ENCODE data around the gene UBE2O. TPM values are rescaled to one million over a fixed set of nuclear protein-coding genes. Genes with fewer than 3 reads are reported as not detected.

The UBE2O gene
- total RNA-seq, 4 donors from 2014 or later = 16.4 to 46.5 (median 32.4) TPM

- in situ Hi-C loops (cut with MboI; ENCODE audit: low sequenced_read_pairs in 4 of 4) = no loop called here
- Histone ChIP-seq H3K9me3 (no peaks in the 10 kb centered on the region), H3K36me3 (no peaks in the 10 kb centered on the region), H3K27ac (peak overlapping the region in 3 of 4 donors; percentile 16 to 71 (median 25)), H3K4me3 (no peak overlapping the region), H3K27me3 (no peaks in the 10 kb centered on the region), H3K4me1 (peaks cover 45 to 65% of the 10 kb centered on the region in 2 donors)
- intact Hi-C loops (cut with DNase I; ENCODE audit: low total_unique reads) = no loop called here
- DNase-seq = no peak
- ATAC-seq = no peak
- TF ChIP-seq CTCF (IDR thresholded peaks at IDR 0.05 in 4 of 5, conservative IDR thresholded peaks at IDR 0.05 in 1 of 5) = no peak
- TF ChIP-seq POLR2A (IDR thresholded peaks at IDR 0.05) = no peak
Measured at GRCh38 chr17:76435751-76436150, 17.2 kb downstream of the UBE2O start.

- DNase-seq (peak in 1 of 2 donors; percentile 84), ATAC-seq (peak in 1 of 2 donors; percentile 72)
- no peaks in the 10 kb centered on the region for H3K27me3 ChIP-seq
- H3K27ac ChIP-seq = peak overlapping the region; percentile 44 to 71 (median 59)
- peaks cover 53 to 71% of the 10 kb centered on the region in 2 donors for H3K4me1 ChIP-seq
- H3K9me3 ChIP-seq = no peaks in the 10 kb centered on the region
- TF ChIP-seq CTCF (IDR thresholded peaks at IDR 0.05 in 4 of 5, conservative IDR thresholded peaks at IDR 0.05 in 1 of 5) (no peak), POLR2A (IDR thresholded peaks at IDR 0.05) (no peak)
- no peaks in the 10 kb centered on the region for H3K36me3 ChIP-seq
- H3K4me3 ChIP-seq = no peak overlapping the region
- in situ Hi-C loops (cut with MboI; ENCODE audit: low sequenced_read_pairs in 4 of 4) = no loop called here
- intact Hi-C loops (cut with DNase I; ENCODE audit: low total_unique reads) = no loop called here
Measured at GRCh38 chr17:76434870-76435269, 18.1 kb downstream of the UBE2O start.

- no peak overlapping the region for H3K4me3 ChIP-seq
- no peaks in the 10 kb centered on the region for H3K27me3 ChIP-seq
- TF ChIP-seq CTCF (IDR thresholded peaks at IDR 0.05 in 4 of 5, conservative IDR thresholded peaks at IDR 0.05 in 1 of 5) (no peak), POLR2A (IDR thresholded peaks at IDR 0.05) (no peak)
- H3K36me3 ChIP-seq = no peaks in the 10 kb centered on the region
- peaks cover 55 to 66% of the 10 kb centered on the region in 2 donors for H3K4me1 ChIP-seq
- intact Hi-C loops (cut with DNase I; ENCODE audit: low total_unique reads) = no loop called here
- ATAC-seq (no peak), DNase-seq (no peak)
- in situ Hi-C loops (cut with MboI; ENCODE audit: low sequenced_read_pairs in 4 of 4) = no loop called here
- peak overlapping the region; percentile 44 to 71 (median 59) for H3K27ac ChIP-seq
- H3K9me3 ChIP-seq = no peaks in the 10 kb centered on the region
Measured at GRCh38 chr17:76433693-76434092, 19.3 kb downstream of the UBE2O start.

GRCh38 chr17:76432712-76433336, 20.1 kb downstream of the UBE2O start:
- intact Hi-C loops (cut with DNase I; ENCODE audit: low total_unique reads) = no loop called here
- Histone ChIP-seq H3K27ac (peak overlapping the region; percentile 51 to 71 (median 64)), H3K4me1 (peaks cover 58 to 65% of the 10 kb centered on the region in 2 donors), H3K36me3 (no peaks in the 10 kb centered on the region), H3K9me3 (no peaks in the 10 kb centered on the region), H3K4me3 (no peak overlapping the region), H3K27me3 (no peaks in the 10 kb centered on the region)
- in situ Hi-C loops (cut with MboI; ENCODE audit: low sequenced_read_pairs in 4 of 4) = no loop called here
- TF ChIP-seq CTCF (IDR thresholded peaks at IDR 0.05 in 4 of 5, conservative IDR thresholded peaks at IDR 0.05 in 1 of 5) (peak in 2 of 5 experiments; percentile 38 to 39), POLR2A (IDR thresholded peaks at IDR 0.05) (no peak)
- no peak for DNase-seq
- no peak for ATAC-seq

All from gastrocnemius medialis (tissue), 4 donors.